HepG2 (cell line): ENCODE measurements around the gene VRK1. TPM values are rescaled to one million over a fixed set of nuclear protein-coding genes. Genes with fewer than 3 reads are reported as not detected.

Source experiments
- ATAC-seq: fragments of 200-7000 bp; cut with Tn5 transposase; 3 replicates; pipeline ENCODE4 v1.9.1; 2020; ENCODE audit warnings: mild to moderate bottlenecking, moderate library complexity
- BruUV-seq: library from RNA; stranded (reverse); fragments of 400-500 nt; replicated peaks from 2 replicates; lab custom pipeline; 2021; lab: Mats Ljungman, UMichigan
- CTCF ChIA-PET: fragments of 300-600 bp; formaldehyde crosslinking; extraction: SDS; loops from one replicate; lab custom pipeline; 2021; ENCODE audit warnings: low total read pairs, inconsistent platforms, low intra/inter-chr PET ratio; lab: Yijun Ruan, JAX
- POLR2A ChIA-PET: fragments of 350-600 bp; sonication (Branson Sonifier 250); formaldehyde crosslinking; loops from one replicate; lab custom pipeline; 2020; ENCODE audit warnings: antibody characterized with exemption, inconsistent platforms; lab: Yijun Ruan, JAX
- DNase-seq: peaks from one replicate; pipeline ENCODE4 v3.0.0-alpha.2; 2015; ENCODE audit warnings: low spot score
- FAIRE-seq: peaks from 3 replicates; lab custom pipeline; 2011; peaks lifted over from hg19 to GRCh38; lab: Jason Lieb, UNC
- H2AFZ ChIP-seq: one replicate; pipeline ENCODE4 v1.6.1; 2011; ENCODE audit warnings: low read length, inconsistent platforms
- H3K27ac ChIP-seq: fragments of 300-600 bp; 3 replicates; pipeline ENCODE4 v1.8.0; 2011; ENCODE audit warnings: mixed run types, mild to moderate bottlenecking, mixed read lengths, low read length, inconsistent platforms; ENCODE audit not compliant: insufficient read depth; ENCODE audit errors: extremely low read length
- H3K27me3 ChIP-seq, 2 experiments: fragments of 200-600 bp in 1 of 2; 2 replicates in 1 of 2; 3 replicates in 1 of 2; pipeline versions ENCODE4 v1.6.0 to v1.8.0; 2011; ENCODE audit warnings: low read length in 2 of 2, mild to moderate bottlenecking in 2 of 2, moderate library complexity in 2 of 2, inconsistent platforms in 1 of 2; ENCODE audit not compliant: insufficient read depth in 2 of 2, control insufficient read depth in 1 of 2
- H3K36me3 ChIP-seq, 2 experiments: fragments of 200-600 bp in 1 of 2; replicated peaks in 1 of 2; 2 replicates in 1 of 2; 3 replicates in 1 of 2; pipeline versions ENCODE4 v1.5.1 to v1.8.0; 2011; ENCODE audit warnings: low read length in 2 of 2, inconsistent platforms in 1 of 2; ENCODE audit not compliant: insufficient read depth in 2 of 2, control insufficient read depth in 1 of 2
- H3K4me1 ChIP-seq: 2 replicates; pipeline ENCODE4 v1.5.1; 2012; ENCODE audit warnings: low read length, inconsistent platforms; ENCODE audit not compliant: insufficient read depth
- H3K4me2 ChIP-seq: 2 replicates; pipeline ENCODE4 v1.6.0; 2011; ENCODE audit warnings: low read depth, low read length, inconsistent platforms
- H3K4me3 ChIP-seq, 3 experiments: fragments of 200-600 bp in 1 of 3; sonication (generic), shearing (Covaris generic) in 1 of 3; replicated peaks in 1 of 3; 2 replicates each; pipeline ENCODE4 v1.5.1; 2011 to 2016; ENCODE audit warnings: low read length in 3 of 3, inconsistent platforms in 2 of 3, low read depth in 2 of 3, mild to moderate bottlenecking in 2 of 3, control low read depth in 1 of 3, mixed read lengths in 1 of 3; ENCODE audit not compliant: insufficient read depth in 1 of 3
- H3K79me2 ChIP-seq: one replicate; pipeline ENCODE4 v1.6.1; 2011; ENCODE audit warnings: low read length, inconsistent platforms; ENCODE audit not compliant: insufficient read depth
- H3K9ac ChIP-seq: 2 replicates; pipeline ENCODE4 v1.6.0; 2011; ENCODE audit warnings: mild to moderate bottlenecking, low read depth, low read length, inconsistent platforms; ENCODE audit not compliant: insufficient read depth
- H3K9me3 ChIP-seq: 2 replicates; pipeline ENCODE4 v1.5.1; 2012; ENCODE audit warnings: mild to moderate bottlenecking, low read length
- H4K20me1 ChIP-seq: 2 replicates; pipeline ENCODE4 v1.6.0; 2011; ENCODE audit warnings: inconsistent platforms, mild to moderate bottlenecking, low read length, moderate library complexity; ENCODE audit not compliant: insufficient read depth
- ARNT ChIP-seq: fragments of 450-650 bp; IDR thresholded peaks from 2 replicates; pipeline ENCODE4 v1.6.1; 2017
- HHEX ChIP-seq: IDR thresholded peaks from 2 replicates; pipeline ENCODE4 v1.6.1; 2016; ENCODE audit warnings: control low read depth
- KDM6A ChIP-seq: IDR thresholded peaks from 2 replicates; pipeline ENCODE4 v1.6.1; 2016; ENCODE audit warnings: low read depth
- PHB2 ChIP-seq: fragments of 450-650 bp; IDR thresholded peaks from 2 replicates; pipeline ENCODE4 v1.6.1; 2018; ENCODE audit not compliant: partially characterized antibody
- PRPF4 ChIP-seq: fragments of 200-400 bp; formaldehyde crosslinking; IDR thresholded peaks from 2 replicates; pipeline ENCODE4 v1.6.1; 2016; ENCODE audit warnings: low read length, low read depth; ENCODE audit not compliant: poor library complexity, severe bottlenecking
- SATB2 ChIP-seq: sonication (generic); formaldehyde crosslinking; IDR thresholded peaks from 2 replicates; pipeline ENCODE4 v1.5.0; 2020; ENCODE audit warnings: missing genetic modification reagents
- SKI ChIP-seq: fragments of 450-650 bp; IDR thresholded peaks from one replicate; pipeline ENCODE4 v1.6.1; 2018; ENCODE audit warnings: mild to moderate bottlenecking; ENCODE audit not compliant: partially characterized antibody
- SSRP1 ChIP-seq: IDR thresholded peaks from 2 replicates; pipeline ENCODE4 v1.6.1; 2016; ENCODE audit warnings: control low read depth
- ZIK1 ChIP-seq: sonication (generic); formaldehyde crosslinking; IDR thresholded peaks from 2 replicates; pipeline ENCODE4 v1.5.0; 2020; ENCODE audit warnings: mild to moderate bottlenecking, low read depth, missing genetic modification reagents, borderline replicate concordance
- ZNF333 ChIP-seq: sonication (generic); formaldehyde crosslinking; IDR thresholded peaks from 2 replicates; pipeline ENCODE4 v1.4.0; 2020; ENCODE audit warnings: mild to moderate bottlenecking, missing genetic modification reagents, borderline replicate concordance
- ZNF432 ChIP-seq: sonication (generic); formaldehyde crosslinking; IDR thresholded peaks from 2 replicates; pipeline ENCODE4 v1.5.0; 2020; ENCODE audit warnings: missing genetic modification reagents, mild to moderate bottlenecking, borderline replicate concordance
- WGBS: methylation state at CpG from one replicate; pipeline ENCODE4 v1.1.6; 2017; ENCODE audit warnings: low lambda C conversion rate; 5-methylcytosine and 5-hydroxymethylcytosine counted together
- in situ Hi-C: cut with HindIII; loops from 2 replicates; pipeline ENCODE4 v1.10.0; 2017; ENCODE audit warnings: low pct_unique_long_range_greater_than_20kb; ENCODE audit not compliant: extremely low pct_ligation_motif_present
- intact Hi-C: fragments of 100-400 bp; cut with micrococcal nuclease; formaldehyde crosslinking; loops from one replicate; pipeline ENCODE4 v1.10.0; 2022; ENCODE audit not compliant: unreplicated experiment
- polyA plus RNA-seq, 8 experiments: library from polyadenylated mRNA; depleted of rRNA in 3 of 8; stranded (reverse) in 7 of 8; unstranded in 1 of 8; fragments of >200 nt; fragmentation: Illumina TruSeq in 4 of 8; extraction: Trizol in 4 of 8; gene quantifications; 2 replicates each; pipeline versions ENCODE4 v1.2.1 to v1.2.3, GENCODE V29; 2011 to 2016; ENCODE audit warnings: low read depth in 4 of 8, missing spikeins in 1 of 8, mixed read lengths in 1 of 8; ENCODE audit not compliant: insufficient read depth in 1 of 8
- total RNA-seq, 5 experiments: library from RNA; depleted of rRNA; stranded (reverse); fragments of >200 nt; fragmentation: Illumina TruSeq; extraction: Trizol; gene quantifications; 2 replicates each; pipeline ENCODE4 v1.2.3, GENCODE V29; 2016; ENCODE audit warnings: low read depth in 1 of 5
- TF ChIP-seq, protein P1 (sequence below): sonication (generic); formaldehyde crosslinking; IDR thresholded peaks from 2 replicates; pipeline ENCODE4 v1.8.0; 2023; ENCODE audit warnings: mild to moderate bottlenecking, missing genetic modification reagents
- TF ChIP-seq, protein P2 (sequence below): sonication (generic); formaldehyde crosslinking; IDR thresholded peaks from 2 replicates; pipeline ENCODE4 v1.5.0; 2020; ENCODE audit warnings: missing genetic modification reagents

VRK1 gene
- total and polyA plus RNA-seq, 2 of the 13 experiments (the other 11 are each of a cell fraction or from before 2014, with no cell fraction given) = 7.9 to 51.3 TPM

DNA sequence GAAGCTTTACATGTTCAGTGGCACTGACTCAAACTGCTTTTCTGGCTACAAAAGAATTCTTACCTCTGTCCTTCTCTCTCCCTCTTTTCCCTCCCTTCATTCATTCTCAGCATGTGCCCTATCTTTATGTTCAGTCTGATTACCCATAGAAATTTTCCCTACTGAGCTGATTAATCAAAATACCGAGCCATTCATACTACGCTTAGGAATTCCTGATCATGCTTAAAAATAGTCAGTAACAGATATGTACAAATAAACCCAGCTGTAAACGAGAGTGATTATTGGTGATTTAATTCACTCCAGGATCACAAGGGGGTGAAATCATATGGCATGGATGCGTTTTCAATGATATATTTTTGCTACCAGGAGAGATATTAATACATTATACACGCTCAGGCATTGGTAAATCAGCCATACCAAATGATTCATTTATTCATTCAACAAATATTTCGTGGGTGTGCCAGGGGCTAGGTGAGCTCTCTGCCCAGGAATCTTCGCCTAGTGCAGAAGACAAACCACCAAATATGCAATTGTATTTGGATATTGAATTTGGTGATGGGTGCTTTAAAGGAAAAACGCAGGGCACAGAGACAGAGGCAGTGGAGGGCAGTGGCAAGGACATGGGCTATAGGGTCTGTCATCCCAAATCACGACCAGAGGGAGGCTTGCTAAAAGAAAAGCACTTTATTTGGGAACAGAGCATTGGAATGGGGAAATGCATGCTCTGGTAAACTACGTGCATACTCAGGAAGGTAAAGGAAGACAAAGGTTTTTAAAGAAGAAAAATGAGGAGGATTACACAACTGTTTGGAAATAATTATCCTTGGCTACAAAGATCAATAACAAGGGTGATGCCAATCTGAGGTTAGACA lies 13.9 kb upstream of the VRK1 start:
- H3K9me3 ChIP-seq = no peaks in the 10 kb centered on the region
- DNase-seq (no peak), FAIRE-seq (no peak), ATAC-seq (no peak)
- no peaks in the 10 kb centered on the region for H3K36me3 ChIP-seq
- no peak overlapping the region for H3K4me3 ChIP-seq
- H2AFZ ChIP-seq = no peak overlapping the region
- in situ Hi-C loops (no loop called here), intact Hi-C loops (no loop called here)
- H3K79me2 ChIP-seq = no peaks in the 10 kb centered on the region
- no peak overlapping the region for H3K4me2 ChIP-seq
- ChIA-PET CTCF (no interaction called here), POLR2A (no interaction called here)
- 39% methylated on average over 10 of the region's 10 CpGs for WGBS
- no peak overlapping the region for H3K27ac ChIP-seq
- no peaks in the 10 kb centered on the region for H4K20me1 ChIP-seq
- no peaks in the 10 kb centered on the region for H3K4me1 ChIP-seq
- H3K9ac ChIP-seq = no peak overlapping the region
- TF ChIP-seq, protein P1, sequence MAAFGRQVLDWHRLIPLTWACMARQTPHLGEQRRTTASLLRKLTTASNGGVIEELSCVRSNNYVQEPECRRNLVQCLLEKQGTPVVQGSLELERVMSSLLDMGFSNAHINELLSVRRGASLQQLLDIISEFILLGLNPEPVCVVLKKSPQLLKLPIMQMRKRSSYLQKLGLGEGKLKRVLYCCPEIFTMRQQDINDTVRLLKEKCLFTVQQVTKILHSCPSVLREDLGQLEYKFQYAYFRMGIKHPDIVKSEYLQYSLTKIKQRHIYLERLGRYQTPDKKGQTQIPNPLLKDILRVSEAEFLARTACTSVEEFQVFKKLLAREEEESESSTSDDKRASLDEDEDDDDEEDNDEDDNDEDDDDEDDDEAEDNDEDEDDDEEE (CRISPR knock-in tag) = no peak
- H3K27me3 ChIP-seq = peaks cover 0 to 12% of the 10 kb centered on the region in 2 experiments; a peak in 3 of 5 replicates
- no TSS peak for BruUV-seq

DNA sequence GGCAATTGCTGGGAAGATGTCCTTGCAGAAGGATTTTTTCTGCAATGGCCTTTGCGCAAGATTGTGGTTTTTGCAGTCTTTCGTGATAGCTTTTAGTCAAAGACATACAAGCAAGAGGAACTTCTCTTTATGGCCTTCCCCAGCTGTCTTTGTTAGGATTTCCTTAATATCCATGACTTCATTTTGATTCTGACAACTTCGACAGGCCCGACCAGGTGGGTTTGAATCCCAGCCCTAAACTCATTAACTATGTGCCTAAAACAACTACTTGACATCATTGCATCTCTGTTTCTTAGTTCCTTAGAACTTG lies 13.3 kb upstream of the VRK1 start:
- no peak overlapping the region for H3K9ac ChIP-seq
- H2AFZ ChIP-seq = no peak overlapping the region
- no peaks in the 10 kb centered on the region for H3K36me3 ChIP-seq
- no peak overlapping the region for H3K4me2 ChIP-seq
- DNase-seq (no peak), ATAC-seq (no peak), FAIRE-seq (no peak)
- POLR2A ChIA-PET = no interaction called here
- peaks cover 0 to 15% of the 10 kb centered on the region in 2 experiments; a peak in 3 of 5 replicates for H3K27me3 ChIP-seq
- BruUV-seq = no TSS peak
- no peaks in the 10 kb centered on the region for H3K79me2 ChIP-seq
- H3K27ac ChIP-seq = no peak overlapping the region
- CTCF ChIA-PET = no interaction called here
- H3K4me1 ChIP-seq = no peaks in the 10 kb centered on the region
- no peaks in the 10 kb centered on the region for H3K9me3 ChIP-seq
- no peak for TF ChIP-seq ZNF333 (CRISPR knock-in tag)
- TF ChIP-seq SSRP1 = no peak
- no peak for TF ChIP-seq SKI
- TF ChIP-seq PRPF4 = no peak
- no peak for TF ChIP-seq ZIK1 (CRISPR knock-in tag)
- TF ChIP-seq, protein P2, sequence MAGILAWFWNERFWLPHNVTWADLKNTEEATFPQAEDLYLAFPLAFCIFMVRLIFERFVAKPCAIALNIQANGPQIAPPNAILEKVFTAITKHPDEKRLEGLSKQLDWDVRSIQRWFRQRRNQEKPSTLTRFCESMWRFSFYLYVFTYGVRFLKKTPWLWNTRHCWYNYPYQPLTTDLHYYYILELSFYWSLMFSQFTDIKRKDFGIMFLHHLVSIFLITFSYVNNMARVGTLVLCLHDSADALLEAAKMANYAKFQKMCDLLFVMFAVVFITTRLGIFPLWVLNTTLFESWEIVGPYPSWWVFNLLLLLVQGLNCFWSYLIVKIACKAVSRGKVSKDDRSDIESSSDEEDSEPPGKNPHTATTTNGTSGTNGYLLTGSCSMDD (CRISPR knock-in tag) = no peak
- TF ChIP-seq ARNT = no peak
- TF ChIP-seq ZNF432 = no peak
- no peak for TF ChIP-seq PHB2
- TF ChIP-seq HHEX (CRISPR knock-in tag) = no peak
- no peak for TF ChIP-seq KDM6A (CRISPR knock-in tag)
- no peak for TF ChIP-seq SATB2 (CRISPR knock-in tag)
- intact Hi-C loops = no loop called here
- no peaks in the 10 kb centered on the region for H4K20me1 ChIP-seq
- WGBS = 52% methylated on average over 4 of the region's 4 CpGs
- no peak overlapping the region for H3K4me3 ChIP-seq
- in situ Hi-C loops = no loop called here
